OCI-LY7 (cell line): ENCODE results near the gene ALG14. TPM values are rescaled to one million over a fixed set of nuclear protein-coding genes. Genes with fewer than 3 reads are reported as not detected.

Experiments used
- BruUV-seq: library from RNA; stranded (reverse); fragments of 400-500 nt; replicated peaks from 2 replicates; lab custom pipeline; 2021; lab: Mats Ljungman, UMichigan
- CTCF ChIA-PET: fragments of 300-600 bp; sonication (Branson Sonifier 250); formaldehyde crosslinking; loops from one replicate; lab custom pipeline; 2022; ENCODE audit warnings: antibody characterized with exemption; ENCODE audit not compliant: unreplicated experiment; lab: Charles Lee
- POLR2A ChIA-PET: fragments of 300-600 bp; sonication (Branson Sonifier 250); formaldehyde crosslinking; loops from one replicate; lab custom pipeline; 2022; ENCODE audit warnings: antibody characterized with exemption; lab: Charles Lee
- DNase-seq: peaks from one replicate; pipeline ENCODE4 v3.0.0-alpha.2; 2015; ENCODE audit warnings: low spot score
- H2AFZ ChIP-seq: fragments of 200-600 bp; sonication (generic), shearing (Covaris generic); 2 replicates; pipeline ENCODE4 v1.6.1; 2014; ENCODE audit warnings: mild to moderate bottlenecking, antibody characterized with exemption, low read length, moderate library complexity
- H3K27ac ChIP-seq: fragments of 200-600 bp; sonication (generic); 2 replicates; pipeline ENCODE4 v1.5.1; 2014; ENCODE audit warnings: mixed run types, low read depth, mild to moderate bottlenecking, moderate library complexity, low read length, inconsistent platforms; ENCODE audit not compliant: poor library complexity, severe bottlenecking
- H3K36me3 ChIP-seq: fragments of 200-600 bp; sonication (generic); 2 replicates; pipeline ENCODE4 v1.6.1; 2014; ENCODE audit warnings: mild to moderate bottlenecking, antibody characterized with exemption, low read length, moderate library complexity, mixed read lengths; ENCODE audit not compliant: insufficient read depth
- H3K4me1 ChIP-seq: fragments of 200-600 bp; sonication (generic); 2 replicates; pipeline ENCODE4 v1.5.1; 2014; ENCODE audit warnings: mild to moderate bottlenecking, low read length; ENCODE audit not compliant: insufficient read depth, poor library complexity, severe bottlenecking
- H3K4me2 ChIP-seq: fragments of 200-600 bp; sonication (generic); 2 replicates; pipeline ENCODE4 v1.6.1; 2014; ENCODE audit warnings: mild to moderate bottlenecking, low read length
- H3K4me3 ChIP-seq: fragments of 200-600 bp; sonication (generic); 2 replicates; pipeline ENCODE4 v1.5.1; 2014; ENCODE audit warnings: mild to moderate bottlenecking, low read depth, low read length; ENCODE audit not compliant: poor library complexity, severe bottlenecking
- H3K79me2 ChIP-seq: fragments of 200-600 bp; sonication (generic); 2 replicates; pipeline ENCODE4 v1.6.1; 2016; ENCODE audit warnings: low read depth, mild to moderate bottlenecking, low read length, moderate library complexity, mixed read lengths; ENCODE audit not compliant: insufficient read depth
- H3K9me2 ChIP-seq: fragments of 200-600 bp; sonication (generic); 2 replicates; pipeline ENCODE4 v1.6.1; 2016; ENCODE audit warnings: mild to moderate bottlenecking, low read length, mixed read lengths; ENCODE audit not compliant: insufficient read depth
- H3K9me3 ChIP-seq: fragments of 200-600 bp; sonication (generic); 2 replicates; pipeline ENCODE4 v1.6.1; 2014; ENCODE audit warnings: mild to moderate bottlenecking, mixed run types, low read length, mixed read lengths
- H4K20me1 ChIP-seq: fragments of 200-600 bp; sonication (generic); 2 replicates; pipeline ENCODE4 v1.6.1; 2014; ENCODE audit warnings: mild to moderate bottlenecking, antibody characterized with exemption, low read length, moderate library complexity, mixed read lengths; ENCODE audit not compliant: insufficient read depth
- CTCF ChIP-seq: fragments of 200-600 bp; sonication (generic); conservative IDR thresholded peaks from 2 replicates; pipeline ENCODE4 v1.5.1; 2014; ENCODE audit warnings: mild to moderate bottlenecking, antibody characterized with exemption, low read length, moderate library complexity, mixed read lengths
- EZH2phosphoT487 ChIP-seq: fragments of 200-600 bp; sonication (generic); IDR thresholded peaks from 2 replicates; pipeline ENCODE4 v1.6.1; 2018; ENCODE audit warnings: low read depth, borderline replicate concordance, mild to moderate bottlenecking, mixed run types, antibody characterized with exemption, low read length, moderate library complexity, mixed read lengths
- intact Hi-C: fragments of 100-400 bp; cut with micrococcal nuclease; formaldehyde crosslinking; loops from one replicate; pipeline ENCODE4 v1.10.0; 2022; ENCODE audit not compliant: unreplicated experiment
- total RNA-seq, 2 experiments: library from RNA; depleted of rRNA in 1 of 2; stranded (reverse); fragments of >200 nt in 1 of 2; shearing (Covaris generic) in 1 of 2; gene quantifications; 2 replicates each; pipeline ENCODE4 v1.2.3, GENCODE V29; 2014 to 2022

The ALG14 gene
- total RNA-seq, 2 experiments from 2014 or later, result 1.6 to 8.3 TPM

- H3K36me3 ChIP-seq, result no peaks in the 10 kb centered on the region; the same call in 1 of the 2 replicates
- H3K79me2 ChIP-seq, result peaks cover 7% of the 10 kb centered on the region; the same call in 1 of the 2 replicates
- POLR2A ChIA-PET, result interaction anchor here (0.7 kb wide), 1 partner anchor 56 kb away, joined by 3 read pairs; no protein-coding TSS in a partner anchor
- H3K4me3 ChIP-seq, result no peak overlapping the region
- H2AFZ ChIP-seq, result no peak overlapping the region
- intact Hi-C loops, result no loop called here
- TF ChIP-seq CTCF (no peak), EZH2phosphoT487 (no peak)
- no peak overlapping the region for H3K27ac ChIP-seq
- BruUV-seq, result no TSS peak
- no peak overlapping the region for H3K4me2 ChIP-seq
- no peaks in the 10 kb centered on the region for H4K20me1 ChIP-seq
- DNase-seq, result no peak
- no peaks in the 10 kb centered on the region for H3K9me2 ChIP-seq
- H3K9me3 ChIP-seq, result no peaks in the 10 kb centered on the region
- CTCF ChIA-PET, result no interaction called here
- peaks cover 18% of the 10 kb centered on the region for H3K4me1 ChIP-seq
Observed at GRCh38 chr1:95069710-95070093, 3.0 kb downstream of the ALG14 start.

DNA sequence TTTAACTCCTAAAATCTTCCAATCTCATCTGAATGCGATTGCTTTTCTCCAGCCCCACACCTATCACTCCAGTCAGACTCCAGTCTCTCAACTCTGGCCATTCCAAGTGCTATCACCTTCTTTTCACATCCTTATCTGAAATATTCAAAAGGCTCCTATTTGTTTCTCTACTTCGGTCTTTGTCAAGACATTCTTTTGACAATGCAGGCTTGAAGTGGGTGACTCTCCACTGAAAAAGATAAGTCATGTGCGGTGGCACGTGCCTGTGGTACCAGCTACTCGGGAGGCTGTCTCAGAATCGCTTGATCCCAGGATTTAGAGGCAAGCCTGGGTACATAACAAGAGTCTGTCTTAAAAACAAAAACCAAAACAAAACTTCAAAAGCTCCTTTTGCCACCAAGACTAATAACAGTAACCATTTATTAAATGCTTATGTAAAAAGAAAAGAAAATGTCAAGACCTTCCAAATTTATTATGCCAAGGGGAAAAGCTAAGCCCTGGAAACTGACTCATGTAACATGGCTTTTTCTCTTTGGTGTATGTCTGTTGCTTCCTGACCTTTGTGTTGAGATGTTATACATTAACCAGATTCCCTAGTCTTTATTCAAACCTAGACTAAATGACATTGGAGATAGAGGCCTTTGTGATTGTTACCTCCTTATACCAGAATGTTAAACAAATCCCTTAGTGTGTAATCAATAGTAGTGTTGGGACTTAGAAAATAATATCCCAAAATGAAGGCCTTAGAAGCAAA lies 3.6 kb downstream of the ALG14 start:
- no peak overlapping the region for H3K4me2 ChIP-seq
- BruUV-seq, result no TSS peak
- H3K9me3 ChIP-seq, result no peaks in the 10 kb centered on the region
- no peaks in the 10 kb centered on the region for H4K20me1 ChIP-seq
- no peak for TF ChIP-seq EZH2phosphoT487
- TF ChIP-seq CTCF, result no peak
- DNase-seq, result no peak
- H3K79me2 ChIP-seq, result peaks cover 7% of the 10 kb centered on the region; the same call in 1 of the 2 replicates
- CTCF ChIA-PET, result no interaction called here
- no peaks in the 10 kb centered on the region for H3K9me2 ChIP-seq
- POLR2A ChIA-PET, result interaction anchor here (0.7 kb wide), 1 partner anchor 55 kb away, joined by 3 read pairs; no protein-coding TSS in a partner anchor
- no peaks in the 10 kb centered on the region; the same call in 1 of the 2 replicates for H3K36me3 ChIP-seq
- no peak overlapping the region for H3K27ac ChIP-seq
- no peak overlapping the region for H2AFZ ChIP-seq
- intact Hi-C loops, result no loop called here
- peaks cover 18% of the 10 kb centered on the region for H3K4me1 ChIP-seq
- H3K4me3 ChIP-seq, result no peak overlapping the region

DNA sequence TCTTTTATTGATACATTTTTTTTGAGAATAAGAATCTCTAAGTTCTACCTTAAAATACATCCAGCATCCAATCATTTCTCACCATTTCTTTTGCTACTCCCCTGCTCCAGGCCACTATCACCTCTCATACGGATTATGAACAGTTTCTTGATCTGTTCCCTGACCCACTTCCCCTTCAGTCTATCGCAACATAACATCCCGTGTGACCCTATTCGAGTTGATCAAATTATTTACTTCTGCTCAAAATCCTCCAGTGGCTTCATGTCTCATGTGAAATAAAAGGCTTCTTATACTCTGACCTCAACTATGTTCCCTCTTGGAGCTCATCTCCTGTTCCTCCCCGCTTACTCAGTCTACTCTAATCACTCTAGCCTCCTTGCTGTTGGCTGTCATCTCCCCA lies 5.2 kb downstream of the ALG14 start:
- BruUV-seq, result no TSS peak
- no peaks in the 10 kb centered on the region for H4K20me1 ChIP-seq
- peaks cover 6% of the 10 kb centered on the region; the same call in 1 of the 2 replicates for H3K36me3 ChIP-seq
- H3K79me2 ChIP-seq, result peaks cover 7% of the 10 kb centered on the region; the same call in 1 of the 2 replicates
- H2AFZ ChIP-seq, result no peak overlapping the region
- H3K9me2 ChIP-seq, result no peaks in the 10 kb centered on the region
- H3K9me3 ChIP-seq, result no peaks in the 10 kb centered on the region
- TF ChIP-seq EZH2phosphoT487 (no peak), CTCF (no peak)
- H3K27ac ChIP-seq, result no peak overlapping the region
- no peak overlapping the region for H3K4me3 ChIP-seq
- H3K4me2 ChIP-seq, result no peak overlapping the region
- ChIA-PET POLR2A (no interaction called here), CTCF (no interaction called here)
- DNase-seq, result no peak
- H3K4me1 ChIP-seq, result peaks cover 12% of the 10 kb centered on the region
- intact Hi-C loops, result no loop called here
